Stimulated activated CD4-positive, alpha-beta T cell treated with anti-CD3 and anti-CD28 coated beads, TNF-alpha, amount 100 ng/mL, for 1 hour (primary cell): ENCODE data around the gene SERPINA4.

Experiments used
- DNase-seq, 3 donors: peaks; one replicate each; pipeline ENCODE4 v3.0.0-alpha.2; 2020; ENCODE audit warnings: low read depth in 3 of 3, low spot score in 1 of 3

The SERPINA4 gene

GRCh38 chr14:94614802-94615201 lies 53.6 kb downstream of the SERPINA4 start:
- DNase-seq: no peak

- DNase-seq: no peak
Measured at GRCh38 chr14:94615254-94615653, 54.0 kb downstream of the SERPINA4 start.

- DNase-seq: no peak
Measured at GRCh38 chr14:94615823-94616570, 54.8 kb downstream of the SERPINA4 start.

- no peak for DNase-seq
Measured at GRCh38 chr14:94617366-94617941, 56.2 kb downstream of the SERPINA4 start.

DNA sequence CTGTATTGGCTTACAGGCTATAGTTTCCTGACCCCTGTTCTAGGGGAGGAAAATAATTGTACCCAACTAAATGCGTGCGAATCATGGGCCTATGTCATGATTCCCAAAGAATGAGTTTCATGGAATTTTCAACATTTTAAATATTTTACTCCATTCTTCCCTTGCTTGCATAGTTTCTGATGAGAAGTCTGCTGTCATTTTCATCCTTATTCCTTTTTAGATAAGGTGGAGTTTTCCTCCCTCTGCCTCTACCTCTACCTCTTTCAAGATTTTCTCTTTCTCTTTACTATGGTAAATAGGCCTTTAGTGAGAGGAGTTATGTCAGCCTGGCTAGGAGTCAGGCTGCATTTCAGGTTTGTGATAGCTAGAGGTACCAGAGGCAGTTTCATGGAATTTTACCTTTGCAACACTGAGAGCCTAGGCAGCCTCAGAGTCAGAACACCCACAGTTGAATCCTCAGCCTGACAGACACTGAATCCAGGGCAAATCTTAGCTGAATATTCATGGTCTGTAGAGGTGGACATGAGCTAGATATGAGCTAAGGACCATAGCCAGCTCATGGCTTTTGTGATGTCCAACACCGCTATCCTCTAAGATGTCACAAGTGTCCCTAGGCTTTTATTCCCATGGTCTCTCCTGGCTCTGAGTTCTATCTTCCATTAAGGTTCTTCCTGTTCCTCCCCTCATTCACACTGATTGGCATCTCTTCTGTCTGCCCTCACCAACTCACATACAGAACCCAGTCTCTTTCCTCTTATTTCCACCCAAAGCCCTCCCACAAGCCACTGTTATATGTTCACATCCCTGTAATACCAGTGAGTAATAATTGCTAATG lies 57.0 kb downstream of the SERPINA4 start:
- no peak for DNase-seq

GRCh38 chr14:94619297-94619696 lies 58.1 kb downstream of the SERPINA4 start:
- no peak for DNase-seq
